Measurements from ENCODE around the gene FCHO2. TPM values are rescaled to one million over a fixed set of nuclear protein-coding genes. Genes with fewer than 3 reads are reported as not detected.
"Not testable (repeated sequence)": the region's sequence is repeated elsewhere in the genome, so short reads cannot be mapped to it uniquely, and the experiment has no call there.

Gene FCHO2
- total and polyA plus RNA-seq, 2 experiments from 2014 or later, result 13.5 to 18.6 TPM

DNA sequence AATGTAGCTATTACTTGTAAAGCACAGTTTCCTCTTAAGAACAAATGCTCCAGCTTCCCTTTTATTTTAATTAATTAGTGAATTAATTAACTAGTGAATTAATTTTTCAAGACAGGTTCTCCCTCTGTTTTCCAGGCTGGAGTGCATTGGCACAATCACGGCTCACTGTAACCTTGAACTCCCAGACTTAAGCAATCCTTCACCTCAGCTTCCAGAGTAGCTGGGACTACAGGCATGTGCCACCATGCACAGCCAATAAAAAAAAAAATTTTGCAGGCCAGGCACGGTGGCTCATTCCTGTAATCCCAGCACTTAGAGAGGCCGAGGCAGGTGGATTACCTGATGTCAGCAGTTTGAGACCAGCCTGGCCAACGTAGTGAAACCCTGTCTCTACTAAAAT, 44.1 kb downstream of the FCHO2 start:
- no peaks in the 10 kb centered on the region for H3K9me2 ChIP-seq (ENCODE audit: insufficient read depth)
- H3K36me3 ChIP-seq (ENCODE audit: low read depth), result peaks cover 6% of the 10 kb centered on the region; the same call in 1 of the 2 replicates
- no peak overlapping the region for H3K27ac ChIP-seq
- H2AFZ ChIP-seq, result no peak overlapping the region
- H4K20me1 ChIP-seq (ENCODE audit: insufficient read depth), result no peaks in the 10 kb centered on the region
- no peak for DNase-seq
- WGBS, 2 experiments (ENCODE audit: low coverage in 1 of 2, low lambda C conversion rate in 2 of 2, missing lambda C conversion rate in 2 of 2), result 97 to 98% methylated on average over 4 of the region's 4 CpGs
- TF ChIP-seq EZH2phosphoT487 (IDR thresholded peaks at IDR 0.05; ENCODE audit: insufficient read depth, low read depth) (no peak), EZH2 (IDR thresholded peaks at IDR 0.05; ENCODE audit: insufficient read depth, poor library complexity, severe bottlenecking) (no peak)
- H3K4me2 ChIP-seq (ENCODE audit: unreplicated experiment), result no peak overlapping the region
- H3K9me3 ChIP-seq (ENCODE audit: low read depth), result no peaks in the 10 kb centered on the region
- in situ Hi-C loops (cut with MboI), result no loop called here
- H3K79me2 ChIP-seq (ENCODE audit: insufficient read depth), result no peaks in the 10 kb centered on the region; the same call in 1 of the 2 replicates
- no peak overlapping the region for H3K4me3 ChIP-seq
- no peak overlapping the region for H3K9ac ChIP-seq
- H3K4me1 ChIP-seq (ENCODE audit: insufficient read depth), result no peaks in the 10 kb centered on the region
- no peaks in the 10 kb centered on the region for H3F3A ChIP-seq (ENCODE audit: insufficient read depth)
- H3K27me3 ChIP-seq (replicated peaks; ENCODE audit: insufficient read depth), result no peaks in the 10 kb centered on the region

DNA sequence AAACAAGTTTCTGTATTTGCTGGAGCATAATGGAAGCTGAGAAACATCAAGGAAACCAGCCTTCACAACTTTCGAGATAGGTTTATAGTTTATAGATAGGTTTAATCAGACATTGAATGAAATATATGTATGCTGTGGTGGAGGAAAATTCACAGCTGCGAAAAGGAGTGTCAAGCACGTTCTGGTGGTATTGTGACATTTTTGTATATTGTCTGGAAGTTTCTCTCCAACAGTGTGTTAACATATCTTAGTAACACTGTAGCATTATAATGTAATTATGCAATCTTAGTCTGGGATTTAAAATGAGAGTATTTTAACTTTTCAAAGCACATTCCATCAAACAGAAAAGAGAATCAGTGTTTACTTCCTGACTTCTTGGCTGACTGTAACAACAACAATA, 50.0 kb downstream of the FCHO2 start:
- no peak for DNase-seq
- Histone ChIP-seq H3K27ac (no peak overlapping the region), H3K9me3 (ENCODE audit: low read depth) (no peaks in the 10 kb centered on the region), H2AFZ (no peak overlapping the region), H3K4me2 (ENCODE audit: unreplicated experiment) (no peak overlapping the region), H3K9me2 (ENCODE audit: insufficient read depth) (no peaks in the 10 kb centered on the region), H3K9ac (no peak overlapping the region), H3K36me3 (ENCODE audit: low read depth) (peaks cover 15% of the 10 kb centered on the region; the same call in 1 of the 2 replicates), H4K20me1 (ENCODE audit: insufficient read depth) (no peaks in the 10 kb centered on the region), H3K4me3 (no peak overlapping the region), H3F3A (ENCODE audit: insufficient read depth) (no peaks in the 10 kb centered on the region), H3K27me3 (replicated peaks; ENCODE audit: insufficient read depth) (no peaks in the 10 kb centered on the region), H3K79me2 (ENCODE audit: insufficient read depth) (no peaks in the 10 kb centered on the region; the same call in 1 of the 2 replicates), H3K4me1 (ENCODE audit: insufficient read depth) (no peaks in the 10 kb centered on the region)
- TF ChIP-seq EZH2phosphoT487 (IDR thresholded peaks at IDR 0.05; ENCODE audit: insufficient read depth, low read depth) (no peak), EZH2 (IDR thresholded peaks at IDR 0.05; ENCODE audit: insufficient read depth, poor library complexity, severe bottlenecking) (no peak)
- WGBS, 2 experiments (ENCODE audit: low coverage in 1 of 2, low lambda C conversion rate in 2 of 2, missing lambda C conversion rate in 2 of 2), result 97 to 98% methylated on average over 3 of the region's 3 CpGs
- in situ Hi-C loops (cut with MboI), result no loop called here

DNA sequence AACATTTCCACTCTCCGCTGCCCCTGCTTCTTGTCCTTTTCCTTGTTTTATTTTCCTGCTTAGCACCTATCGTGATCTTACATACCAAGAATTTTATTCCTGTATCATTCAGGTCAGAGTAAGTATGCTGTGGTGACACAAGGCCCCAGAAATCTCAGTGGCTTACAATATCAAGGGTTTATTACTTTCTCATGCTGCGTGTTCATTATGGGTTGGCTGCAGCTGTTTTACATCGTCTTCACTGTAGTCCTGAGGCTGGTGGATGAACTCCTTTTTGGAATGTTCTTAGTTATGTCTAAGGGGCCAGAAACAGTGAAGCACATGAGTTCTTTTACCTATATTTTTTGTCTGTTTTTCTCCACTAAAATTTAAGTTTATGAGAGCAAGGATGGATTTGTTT, 51.2 kb downstream of the FCHO2 start:
- in situ Hi-C loops (cut with MboI), result no loop called here
- DNase-seq, result no peak

GRCh38 chr5:73008831-73009230, 53.0 kb downstream of the FCHO2 start:
- Histone ChIP-seq H3K4me2 (ENCODE audit: unreplicated experiment) (no peak overlapping the region), H3F3A (ENCODE audit: insufficient read depth) (no peaks in the 10 kb centered on the region), H4K20me1 (ENCODE audit: insufficient read depth) (no peaks in the 10 kb centered on the region), H3K4me1 (ENCODE audit: insufficient read depth) (no peaks in the 10 kb centered on the region), H3K27me3 (replicated peaks; ENCODE audit: insufficient read depth) (no peaks in the 10 kb centered on the region), H3K36me3 (ENCODE audit: low read depth) (peaks cover 23% of the 10 kb centered on the region), H3K4me3 (no peak overlapping the region), H3K79me2 (ENCODE audit: insufficient read depth) (no peaks in the 10 kb centered on the region; the same call in 1 of the 2 replicates), H3K9me3 (ENCODE audit: low read depth) (no peaks in the 10 kb centered on the region), H2AFZ (no peak overlapping the region), H3K9ac (no peak overlapping the region), H3K9me2 (ENCODE audit: insufficient read depth) (no peaks in the 10 kb centered on the region), H3K27ac (no peak overlapping the region)
- no peak for DNase-seq
- WGBS, 2 experiments (ENCODE audit: low coverage in 1 of 2, low lambda C conversion rate in 2 of 2, missing lambda C conversion rate in 2 of 2), result 95 to 100% methylated on average over 1 of the region's 1 CpG
- TF ChIP-seq EZH2phosphoT487 (IDR thresholded peaks at IDR 0.05; ENCODE audit: insufficient read depth, low read depth), result no peak
- TF ChIP-seq EZH2 (IDR thresholded peaks at IDR 0.05; ENCODE audit: insufficient read depth, poor library complexity, severe bottlenecking), result no peak
- in situ Hi-C loops (cut with MboI), result no loop called here

More for the DNA sequence above, 51.2 kb downstream of the FCHO2 start:
- no peaks in the 10 kb centered on the region for H3K4me1 ChIP-seq (ENCODE audit: insufficient read depth)
- H3K9me3 ChIP-seq (ENCODE audit: low read depth), result no peaks in the 10 kb centered on the region
- H2AFZ ChIP-seq, result no peak overlapping the region
- H3K27me3 ChIP-seq (replicated peaks; ENCODE audit: insufficient read depth), result no peaks in the 10 kb centered on the region
- WGBS, 2 experiments (ENCODE audit: low coverage in 1 of 2, low lambda C conversion rate in 2 of 2, missing lambda C conversion rate in 2 of 2), result 96 to 97% methylated on average over 4 of the region's 4 CpGs
- H3K4me3 ChIP-seq, result no peak overlapping the region
- H3K27ac ChIP-seq, result no peak overlapping the region
- no peak overlapping the region for H3K9ac ChIP-seq
- H3K36me3 ChIP-seq (ENCODE audit: low read depth), result peaks cover 20% of the 10 kb centered on the region
- H4K20me1 ChIP-seq (ENCODE audit: insufficient read depth), result no peaks in the 10 kb centered on the region
- TF ChIP-seq EZH2phosphoT487 (IDR thresholded peaks at IDR 0.05; ENCODE audit: insufficient read depth, low read depth), result no peak
- no peak for TF ChIP-seq EZH2 (IDR thresholded peaks at IDR 0.05; ENCODE audit: insufficient read depth, poor library complexity, severe bottlenecking)
- no peak overlapping the region for H3K4me2 ChIP-seq (ENCODE audit: unreplicated experiment)
- H3K9me2 ChIP-seq (ENCODE audit: insufficient read depth), result no peaks in the 10 kb centered on the region
- H3K79me2 ChIP-seq (ENCODE audit: insufficient read depth), result no peaks in the 10 kb centered on the region; the same call in 1 of the 2 replicates
- H3F3A ChIP-seq (ENCODE audit: insufficient read depth), result no peaks in the 10 kb centered on the region

DNA sequence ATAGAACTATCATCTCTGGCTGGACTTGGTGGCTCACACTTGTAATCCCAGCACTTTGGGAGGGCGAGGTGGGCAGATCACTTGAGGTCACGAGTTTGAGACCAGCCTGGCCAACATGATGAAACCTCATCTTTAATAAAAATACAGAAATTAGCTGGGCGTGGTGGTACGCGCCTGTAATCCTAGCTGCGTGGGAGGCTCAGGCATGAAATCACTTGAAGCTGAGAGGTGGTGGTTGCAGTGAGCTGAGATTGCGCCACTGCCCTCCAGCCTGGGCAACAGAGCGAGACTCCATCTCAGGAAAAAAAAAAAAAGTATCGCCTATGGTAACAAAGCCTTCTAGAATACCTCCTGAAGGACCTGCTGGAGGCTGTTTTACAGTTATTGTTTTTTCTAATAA, 55.8 kb downstream of the FCHO2 start:
- H3F3A ChIP-seq (ENCODE audit: insufficient read depth); H4K20me1 ChIP-seq (ENCODE audit: insufficient read depth); H3K27me3 ChIP-seq (replicated peaks; ENCODE audit: insufficient read depth); H3K9me3 ChIP-seq (ENCODE audit: low read depth); H3K4me2 ChIP-seq (ENCODE audit: unreplicated experiment); H3K4me3 ChIP-seq; DNase-seq; H3K9me2 ChIP-seq (ENCODE audit: insufficient read depth); H3K9ac ChIP-seq; H2AFZ ChIP-seq; in situ Hi-C loops (cut with MboI); H3K79me2 ChIP-seq (ENCODE audit: insufficient read depth); H3K4me1 ChIP-seq (ENCODE audit: insufficient read depth); H3K27ac ChIP-seq: not testable (repeated sequence)
- peaks cover 16% of the 10 kb centered on the region; the same call in 1 of the 2 replicates for H3K36me3 ChIP-seq (ENCODE audit: low read depth)
- WGBS, 2 experiments (ENCODE audit: low coverage in 1 of 2, low lambda C conversion rate in 2 of 2, missing lambda C conversion rate in 2 of 2), result 98 to 100% methylated on average over 9 of the region's 9 CpGs

Data from GM23248 (cell line).